MM.1S (cell line): ENCODE data around the gene FBXL2.

Experiments
- EZH2 ChIP-seq: fragments of 300-600 bp; sonication (generic); optimal IDR thresholded peaks from 2 replicates; pipeline ENCODE3; 2017; ENCODE audit warnings: low read depth, mild to moderate bottlenecking, antibody characterized with exemption, low read length, mixed read lengths
- TF ChIP-seq, protein P1 (sequence below): fragments of 300-600 bp; sonication (generic); IDR thresholded peaks from 2 replicates; pipeline ENCODE4 v1.5.1; 2016; ENCODE audit warnings: antibody characterized with exemption, low read length, mixed read lengths

DNA sequence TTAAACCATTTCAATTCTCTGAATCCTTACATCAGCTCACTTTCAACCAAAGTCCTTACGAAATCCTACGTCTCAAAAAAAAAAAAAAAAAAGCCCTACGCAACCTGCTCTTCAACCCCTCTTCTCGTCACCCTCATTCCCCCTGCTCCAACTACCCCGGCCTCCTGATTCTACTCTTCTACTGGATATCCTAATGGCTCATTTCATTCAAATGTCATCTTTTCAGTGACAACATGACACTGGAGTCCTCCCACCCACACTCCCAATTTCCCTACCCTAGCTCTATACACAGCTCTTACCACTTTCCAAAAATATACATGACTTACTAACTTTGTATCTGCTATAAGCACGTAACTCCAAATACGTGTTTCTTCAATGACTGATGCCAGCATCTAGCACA, 151.5 kb downstream of the FBXL2 start:
- TF ChIP-seq, protein P1, sequence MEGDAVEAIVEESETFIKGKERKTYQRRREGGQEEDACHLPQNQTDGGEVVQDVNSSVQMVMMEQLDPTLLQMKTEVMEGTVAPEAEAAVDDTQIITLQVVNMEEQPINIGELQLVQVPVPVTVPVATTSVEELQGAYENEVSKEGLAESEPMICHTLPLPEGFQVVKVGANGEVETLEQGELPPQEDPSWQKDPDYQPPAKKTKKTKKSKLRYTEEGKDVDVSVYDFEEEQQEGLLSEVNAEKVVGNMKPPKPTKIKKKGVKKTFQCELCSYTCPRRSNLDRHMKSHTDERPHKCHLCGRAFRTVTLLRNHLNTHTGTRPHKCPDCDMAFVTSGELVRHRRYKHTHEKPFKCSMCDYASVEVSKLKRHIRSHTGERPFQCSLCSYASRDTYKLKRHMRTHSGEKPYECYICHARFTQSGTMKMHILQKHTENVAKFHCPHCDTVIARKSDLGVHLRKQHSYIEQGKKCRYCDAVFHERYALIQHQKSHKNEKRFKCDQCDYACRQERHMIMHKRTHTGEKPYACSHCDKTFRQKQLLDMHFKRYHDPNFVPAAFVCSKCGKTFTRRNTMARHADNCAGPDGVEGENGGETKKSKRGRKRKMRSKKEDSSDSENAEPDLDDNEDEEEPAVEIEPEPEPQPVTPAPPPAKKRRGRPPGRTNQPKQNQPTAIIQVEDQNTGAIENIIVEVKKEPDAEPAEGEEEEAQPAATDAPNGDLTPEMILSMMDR: no peak
- TF ChIP-seq EZH2: no peak
